ENCODE measurements around the gene ATG12.

GRCh38 chr5:115778417-115778816 is 62.9 kb downstream of the ATG12 start:
- TF ChIP-seq, protein P1, sequence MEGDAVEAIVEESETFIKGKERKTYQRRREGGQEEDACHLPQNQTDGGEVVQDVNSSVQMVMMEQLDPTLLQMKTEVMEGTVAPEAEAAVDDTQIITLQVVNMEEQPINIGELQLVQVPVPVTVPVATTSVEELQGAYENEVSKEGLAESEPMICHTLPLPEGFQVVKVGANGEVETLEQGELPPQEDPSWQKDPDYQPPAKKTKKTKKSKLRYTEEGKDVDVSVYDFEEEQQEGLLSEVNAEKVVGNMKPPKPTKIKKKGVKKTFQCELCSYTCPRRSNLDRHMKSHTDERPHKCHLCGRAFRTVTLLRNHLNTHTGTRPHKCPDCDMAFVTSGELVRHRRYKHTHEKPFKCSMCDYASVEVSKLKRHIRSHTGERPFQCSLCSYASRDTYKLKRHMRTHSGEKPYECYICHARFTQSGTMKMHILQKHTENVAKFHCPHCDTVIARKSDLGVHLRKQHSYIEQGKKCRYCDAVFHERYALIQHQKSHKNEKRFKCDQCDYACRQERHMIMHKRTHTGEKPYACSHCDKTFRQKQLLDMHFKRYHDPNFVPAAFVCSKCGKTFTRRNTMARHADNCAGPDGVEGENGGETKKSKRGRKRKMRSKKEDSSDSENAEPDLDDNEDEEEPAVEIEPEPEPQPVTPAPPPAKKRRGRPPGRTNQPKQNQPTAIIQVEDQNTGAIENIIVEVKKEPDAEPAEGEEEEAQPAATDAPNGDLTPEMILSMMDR (conservative IDR thresholded peaks at IDR 0.05): no peak
- no peak for TF ChIP-seq EZH2 (IDR thresholded peaks at IDR 0.05; ENCODE audit: low read depth)

All from PC-9 (cell line).